ENCODE results near the gene CPTP. TPM values are rescaled to one million over a fixed set of nuclear protein-coding genes. Genes with fewer than 3 reads are reported as not detected.
"Not testable (repeated sequence)": the region's sequence is repeated elsewhere in the genome, so short reads cannot be mapped to it uniquely, and the experiment has no call there.

Gene CPTP
- total RNA-seq, 1 donor from 2014 or later = 20.4 TPM

DNA sequence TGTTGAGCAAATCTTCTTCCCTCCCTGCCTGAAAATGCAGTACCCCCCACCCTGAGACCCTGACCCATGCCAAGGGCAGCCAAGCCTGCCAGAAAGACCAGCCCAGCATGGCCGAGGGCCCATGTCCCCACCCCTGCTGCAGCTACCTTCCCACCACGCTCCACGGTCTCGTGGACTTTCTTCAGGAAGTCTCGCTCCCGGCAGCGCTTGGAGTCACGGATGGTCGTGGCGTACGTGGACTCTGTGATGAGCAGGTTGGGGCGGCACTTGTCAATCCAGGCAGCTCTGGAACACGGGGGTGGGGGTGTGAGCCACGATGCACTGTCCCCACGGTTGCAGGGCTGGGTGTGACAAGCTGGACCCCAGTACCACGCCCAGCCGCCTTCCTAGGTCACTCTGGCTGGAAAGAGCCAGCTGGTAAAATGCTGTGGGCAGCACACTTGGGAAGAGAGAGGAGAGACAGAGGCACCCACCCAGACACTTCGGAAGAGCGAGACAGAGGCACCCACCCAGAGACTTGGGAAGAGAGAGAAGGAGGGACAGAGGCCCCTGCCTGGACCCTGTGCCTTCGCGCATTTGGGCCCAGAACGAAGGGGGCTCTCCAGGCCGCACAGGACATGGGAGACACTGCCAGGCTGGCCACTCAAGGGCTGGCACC lies 9.8 kb upstream of the CPTP start:
- Histone ChIP-seq H3K4me3 (no peak overlapping the region), H3K36me3 (peaks cover 64% of the 10 kb centered on the region), H3K27ac (no peak overlapping the region), H3K27me3 (no peaks in the 10 kb centered on the region), H3K4me1 (peaks cover 9% of the 10 kb centered on the region), H3K9me3 (no peaks in the 10 kb centered on the region)
- intact Hi-C loops (cut with DNase I) = no loop called here
- TF ChIP-seq, protein P1, sequence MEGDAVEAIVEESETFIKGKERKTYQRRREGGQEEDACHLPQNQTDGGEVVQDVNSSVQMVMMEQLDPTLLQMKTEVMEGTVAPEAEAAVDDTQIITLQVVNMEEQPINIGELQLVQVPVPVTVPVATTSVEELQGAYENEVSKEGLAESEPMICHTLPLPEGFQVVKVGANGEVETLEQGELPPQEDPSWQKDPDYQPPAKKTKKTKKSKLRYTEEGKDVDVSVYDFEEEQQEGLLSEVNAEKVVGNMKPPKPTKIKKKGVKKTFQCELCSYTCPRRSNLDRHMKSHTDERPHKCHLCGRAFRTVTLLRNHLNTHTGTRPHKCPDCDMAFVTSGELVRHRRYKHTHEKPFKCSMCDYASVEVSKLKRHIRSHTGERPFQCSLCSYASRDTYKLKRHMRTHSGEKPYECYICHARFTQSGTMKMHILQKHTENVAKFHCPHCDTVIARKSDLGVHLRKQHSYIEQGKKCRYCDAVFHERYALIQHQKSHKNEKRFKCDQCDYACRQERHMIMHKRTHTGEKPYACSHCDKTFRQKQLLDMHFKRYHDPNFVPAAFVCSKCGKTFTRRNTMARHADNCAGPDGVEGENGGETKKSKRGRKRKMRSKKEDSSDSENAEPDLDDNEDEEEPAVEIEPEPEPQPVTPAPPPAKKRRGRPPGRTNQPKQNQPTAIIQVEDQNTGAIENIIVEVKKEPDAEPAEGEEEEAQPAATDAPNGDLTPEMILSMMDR (IDR thresholded peaks at IDR 0.05) = no peak
- DNase-seq (no peak), ATAC-seq (no peak)

DNA sequence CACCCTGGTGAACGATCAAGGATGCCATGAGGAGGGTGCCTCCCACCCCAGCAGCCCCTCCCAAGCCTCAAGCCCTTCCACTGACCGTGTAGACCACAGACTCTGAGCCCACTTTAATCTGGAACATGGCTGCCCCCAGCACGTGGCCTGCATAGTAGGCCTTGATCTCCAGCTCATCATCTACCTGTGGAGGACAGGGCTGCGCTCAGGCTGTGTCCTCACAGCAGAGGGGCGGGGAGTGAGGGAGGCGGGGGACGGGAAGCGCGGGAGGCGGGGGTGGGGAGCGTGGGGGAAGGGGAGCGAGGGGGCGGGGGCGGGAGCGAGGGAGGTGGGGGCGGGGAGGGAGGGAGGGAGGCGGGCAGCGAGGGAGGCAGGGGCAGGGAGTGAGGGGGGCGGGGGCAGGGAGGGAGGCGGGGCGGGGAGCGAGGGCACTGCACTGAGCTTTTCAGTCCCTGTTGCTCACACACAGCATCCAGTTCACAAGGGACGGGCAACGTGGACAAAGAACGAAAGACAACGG lies 9.1 kb upstream of the CPTP start:
- Histone ChIP-seq H3K27ac (no peak overlapping the region), H3K4me1 (peaks cover 7% of the 10 kb centered on the region), H3K36me3 (peaks cover 64% of the 10 kb centered on the region), H3K27me3 (no peaks in the 10 kb centered on the region), H3K4me3 (no peak overlapping the region), H3K9me3 (no peaks in the 10 kb centered on the region)
- no peak for ATAC-seq
- no peak for DNase-seq
- intact Hi-C loops (cut with DNase I) = no loop called here
- TF ChIP-seq, protein P1 (IDR thresholded peaks at IDR 0.05) = no peak

DNA sequence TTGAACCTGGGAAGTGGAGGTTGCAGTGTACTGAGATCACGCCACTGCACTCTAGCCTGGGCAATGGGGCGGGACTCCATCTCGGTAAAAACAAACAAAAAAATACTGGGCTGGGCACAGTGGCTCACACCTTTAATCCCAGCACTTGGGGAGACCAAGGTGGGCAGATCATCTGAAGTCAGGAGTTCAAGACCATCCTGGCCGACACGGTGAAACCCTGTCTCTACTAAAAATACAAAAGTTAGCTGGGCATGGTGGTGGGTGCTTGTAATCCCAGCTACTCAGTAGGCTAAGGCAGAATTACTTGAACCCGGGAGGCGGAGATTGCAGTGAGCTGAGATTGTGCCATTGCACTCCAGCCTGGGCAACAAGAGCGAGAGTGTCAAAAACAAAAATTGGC lies 8.4 kb upstream of the CPTP start:
- H3K9me3 ChIP-seq; ATAC-seq; intact Hi-C loops (cut with DNase I); H3K27ac ChIP-seq; H3K4me3 ChIP-seq; H3K27me3 ChIP-seq; DNase-seq: not testable (repeated sequence)
- Histone ChIP-seq H3K4me1 (peaks cover 12% of the 10 kb centered on the region), H3K36me3 (peaks cover 60% of the 10 kb centered on the region)

DNA sequence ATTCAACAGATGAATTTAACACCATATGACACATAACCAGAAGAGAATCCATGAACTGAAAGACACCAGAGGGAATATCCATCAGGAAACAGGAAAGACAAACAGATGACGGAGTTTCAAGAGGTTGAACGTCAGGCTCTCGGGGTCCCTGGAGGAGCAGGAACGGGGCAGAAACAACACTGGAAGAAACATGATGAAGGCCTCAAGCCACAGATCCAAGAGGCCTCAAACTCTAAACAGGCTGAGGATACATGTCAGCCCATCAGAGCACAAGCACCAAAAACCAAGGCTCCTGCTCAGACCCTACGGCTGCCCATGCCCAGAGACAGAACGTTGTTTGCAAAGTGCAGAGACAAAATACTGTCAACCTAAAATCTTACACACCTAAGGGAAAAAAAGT lies 7.2 kb upstream of the CPTP start:
- Histone ChIP-seq H3K9me3 (no peaks in the 10 kb centered on the region), H3K4me1 (peaks cover 15% of the 10 kb centered on the region)
- intact Hi-C loops (cut with DNase I) = no loop called here

DNA sequence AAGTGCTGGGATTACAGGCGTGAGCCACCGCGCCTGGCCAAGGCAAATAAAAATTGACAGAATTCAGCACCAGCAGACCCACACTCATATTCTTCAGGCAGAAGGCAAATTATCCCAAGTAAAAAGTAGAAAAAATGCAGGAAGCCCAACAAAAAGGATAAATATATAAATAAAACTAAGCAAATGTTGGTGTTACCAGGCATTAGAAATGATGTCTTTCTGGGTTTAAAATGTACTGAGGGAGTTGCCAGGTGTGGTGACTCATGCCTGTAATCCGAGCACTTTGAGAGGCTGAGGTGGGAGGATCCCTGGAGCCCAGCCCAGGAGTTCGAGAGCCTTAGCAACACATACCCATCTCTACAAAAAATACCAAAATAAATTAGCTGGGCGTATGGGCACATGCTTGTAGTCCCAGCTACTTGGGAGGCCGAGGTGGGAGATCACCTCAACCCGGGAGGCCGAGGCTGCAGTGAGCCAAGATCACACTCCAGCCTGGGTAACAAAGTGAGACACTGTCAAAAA lies 6.4 kb upstream of the CPTP start:
- peak; percentile 75 for ATAC-seq
- peaks cover 41% of the 10 kb centered on the region for H3K36me3 ChIP-seq
- no peak overlapping the region for H3K4me3 ChIP-seq
- intact Hi-C loops (cut with DNase I) = no loop called here
- no peaks in the 10 kb centered on the region for H3K27me3 ChIP-seq
- TF ChIP-seq, protein P1 (IDR thresholded peaks at IDR 0.05) = no peak
- peak overlapping the region; percentile 72 for H3K27ac ChIP-seq
- no peaks in the 10 kb centered on the region for H3K9me3 ChIP-seq
- H3K4me1 ChIP-seq = peaks cover 19% of the 10 kb centered on the region
- DNase-seq = peak; percentile 87

More for the DNA sequence above, 7.2 kb upstream of the CPTP start:
- no peak for ATAC-seq
- DNase-seq = no peak
- no peak overlapping the region for H3K4me3 ChIP-seq
- TF ChIP-seq, protein P1 (IDR thresholded peaks at IDR 0.05) = no peak
- H3K27ac ChIP-seq = peak overlapping the region; percentile 72
- no peaks in the 10 kb centered on the region for H3K27me3 ChIP-seq
- H3K36me3 ChIP-seq = peaks cover 49% of the 10 kb centered on the region

DNA sequence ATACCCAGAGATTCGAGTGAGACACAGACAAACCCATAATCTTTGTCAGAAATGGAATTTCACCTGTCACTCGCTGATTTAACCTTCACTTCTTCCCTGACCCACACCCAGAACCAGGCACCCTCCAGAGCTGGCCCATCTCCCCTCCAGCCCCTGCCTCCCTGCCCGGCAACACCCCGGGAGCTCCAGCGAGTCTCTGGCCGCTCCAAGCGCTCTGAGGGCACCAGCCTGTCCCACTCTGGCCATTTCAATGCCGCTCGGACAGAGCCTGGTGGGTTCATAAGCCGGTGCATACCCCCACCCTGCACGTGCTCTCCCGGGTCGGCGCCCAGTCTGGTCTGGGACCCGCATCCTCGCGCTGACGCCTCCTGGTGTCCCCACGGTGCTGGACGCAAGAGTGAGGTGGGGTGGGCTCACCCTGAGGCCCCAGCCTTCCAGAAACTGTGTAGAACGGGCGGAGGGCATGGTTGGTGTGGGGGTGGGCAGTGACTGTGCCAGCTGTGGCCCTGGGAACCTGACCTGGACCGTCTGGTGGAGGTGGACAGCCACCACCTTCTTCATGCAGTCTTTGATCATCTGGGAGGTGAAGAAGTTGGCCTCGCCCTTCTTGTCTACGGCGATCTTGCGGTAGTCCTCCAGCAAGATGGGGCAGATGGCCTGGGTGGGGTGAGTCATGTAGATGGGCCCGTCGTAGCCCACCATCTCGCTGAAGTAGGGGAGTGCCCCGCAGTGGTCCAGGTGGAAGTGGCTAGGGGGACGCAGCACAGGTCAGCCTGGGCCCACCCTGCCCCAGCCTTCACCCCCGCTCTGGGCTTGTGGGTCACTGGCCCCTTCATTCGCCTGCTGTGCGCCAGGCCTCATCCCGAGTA lies 5.6 kb upstream of the CPTP start:
- Histone ChIP-seq H3K4me1 (peaks cover 24% of the 10 kb centered on the region), H3K27ac (peak overlapping the region; percentile 72), H3K4me3 (no peak overlapping the region), H3K36me3 (peaks cover 33% of the 10 kb centered on the region), H3K27me3 (no peaks in the 10 kb centered on the region), H3K9me3 (no peaks in the 10 kb centered on the region)
- intact Hi-C loops (cut with DNase I) = no loop called here
- TF ChIP-seq, protein P1 (IDR thresholded peaks at IDR 0.05) = no peak
- no peak for ATAC-seq
- DNase-seq = no peak

Measured in upper lobe of right lung (tissue), 1 donor.